ENCODE results near the gene NTRK3.

Gene NTRK3

GRCh38 chr15:88250826-88251225 lies 5.7 kb downstream of the NTRK3 start:
- no peak overlapping the region for H3K4me3 Mint-ChIP-seq
- H3K27me3 Mint-ChIP-seq: peaks cover 76% of the 10 kb centered on the region
- H3K36me3 Mint-ChIP-seq: no peaks in the 10 kb centered on the region
- CTCF ChIA-PET: interaction anchor here (1.0 to 7.4 kb wide), 6 partner anchors 9 to 204 kb away, joined by 3 to 105 read pairs (median 4); no protein-coding TSS in a partner anchor
- no peaks in the 10 kb centered on the region for H3K9me3 Mint-ChIP-seq
- H3K27ac Mint-ChIP-seq: no peak overlapping the region
- no peak for DNase-seq
- peaks cover 11% of the 10 kb centered on the region for H3K4me1 Mint-ChIP-seq

DNA sequence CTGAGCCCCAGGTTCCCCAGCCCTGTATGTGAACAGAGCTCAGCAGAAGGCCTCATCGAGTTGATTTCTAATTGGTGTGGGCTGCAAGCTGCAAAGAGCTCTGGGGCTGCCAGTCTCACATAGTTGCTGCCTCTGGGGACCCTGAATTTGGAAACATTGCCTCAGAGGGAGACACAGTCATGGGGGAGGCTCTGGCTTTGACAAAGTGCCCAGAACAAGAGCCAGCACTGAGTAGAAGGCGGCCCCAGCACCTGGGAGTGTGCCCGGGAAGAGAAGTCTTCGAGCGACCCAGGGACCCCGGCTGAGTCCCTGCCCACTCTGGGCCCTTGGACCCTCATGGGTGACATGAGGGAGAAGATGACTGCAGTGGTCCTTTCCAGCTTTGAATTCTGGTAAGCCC lies 7.3 kb downstream of the NTRK3 start:
- H3K27ac Mint-ChIP-seq: no peak overlapping the region
- no peaks in the 10 kb centered on the region for H3K9me3 Mint-ChIP-seq
- no peak for DNase-seq
- H3K4me1 Mint-ChIP-seq: peaks cover 2% of the 10 kb centered on the region
- no peak overlapping the region for H3K4me3 Mint-ChIP-seq
- peaks cover 65% of the 10 kb centered on the region for H3K27me3 Mint-ChIP-seq
- CTCF ChIA-PET: interaction anchor here (1.5 to 7.4 kb wide), 3 partner anchors 12 to 206 kb away, joined by 3 to 105 read pairs (median 4); no protein-coding TSS in a partner anchor
- no peaks in the 10 kb centered on the region for H3K36me3 Mint-ChIP-seq

DNA sequence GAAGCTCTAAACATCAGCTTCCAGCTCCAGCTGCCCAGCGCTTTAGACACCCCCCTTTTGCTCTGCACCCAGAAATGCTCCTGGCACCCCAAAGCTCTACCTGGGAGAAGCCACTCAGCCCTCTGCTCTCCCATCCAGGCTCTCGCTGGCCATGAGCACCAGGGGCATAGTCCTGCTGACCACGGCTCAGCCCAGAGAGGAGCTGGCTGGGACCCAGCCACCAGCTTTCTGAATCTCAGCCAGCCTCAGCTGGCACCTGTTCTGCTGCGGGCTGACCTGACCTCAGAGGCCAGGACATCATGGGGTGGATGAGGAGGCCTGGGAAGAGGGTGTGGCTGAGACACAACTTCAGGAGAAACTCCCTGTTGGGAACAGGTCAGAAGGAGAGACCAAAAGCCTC lies 8.6 kb downstream of the NTRK3 start:
- DNase-seq: no peak
- no peak overlapping the region for H3K27ac Mint-ChIP-seq
- peaks cover 52% of the 10 kb centered on the region for H3K27me3 Mint-ChIP-seq
- no peaks in the 10 kb centered on the region for H3K9me3 Mint-ChIP-seq
- no peak overlapping the region for H3K4me3 Mint-ChIP-seq
- H3K36me3 Mint-ChIP-seq: no peaks in the 10 kb centered on the region
- H3K4me1 Mint-ChIP-seq: peaks cover 2% of the 10 kb centered on the region
- CTCF ChIA-PET: interaction anchor here (0.8 to 7.4 kb wide), 8 partner anchors 9 to 207 kb away, joined by 3 to 105 read pairs (median 6); partner anchors contain the start of gene NTRK3

- Mint-ChIP-seq H3K27me3 (peaks cover 41% of the 10 kb centered on the region), H3K27ac (no peak overlapping the region), H3K4me1 (peaks cover 2% of the 10 kb centered on the region), H3K36me3 (no peaks in the 10 kb centered on the region), H3K4me3 (no peak overlapping the region), H3K9me3 (no peaks in the 10 kb centered on the region)
- DNase-seq: peak; percentile 76
- CTCF ChIA-PET: interaction anchor here (0.5 to 7.4 kb wide), 13 partner anchors 8 to 1758 kb away, joined by 3 to 105 read pairs (median 4); no protein-coding TSS in a partner anchor
Observed at GRCh38 chr15:88246666-88247446, 9.7 kb downstream of the NTRK3 start.

GRCh38 chr15:88246081-88246480 lies 10.5 kb downstream of the NTRK3 start:
- DNase-seq: no peak
- H3K9me3 Mint-ChIP-seq: no peaks in the 10 kb centered on the region
- no peak overlapping the region for H3K4me3 Mint-ChIP-seq
- no peaks in the 10 kb centered on the region for H3K36me3 Mint-ChIP-seq
- no peak overlapping the region for H3K27ac Mint-ChIP-seq
- CTCF ChIA-PET: interaction anchor here (1.0 to 7.4 kb wide), 12 partner anchors 9 to 204 kb away, joined by 3 to 105 read pairs (median 6); partner anchors contain the start of gene NTRK3
- H3K27me3 Mint-ChIP-seq: peaks cover 37% of the 10 kb centered on the region
- peaks cover 2% of the 10 kb centered on the region for H3K4me1 Mint-ChIP-seq

DNA sequence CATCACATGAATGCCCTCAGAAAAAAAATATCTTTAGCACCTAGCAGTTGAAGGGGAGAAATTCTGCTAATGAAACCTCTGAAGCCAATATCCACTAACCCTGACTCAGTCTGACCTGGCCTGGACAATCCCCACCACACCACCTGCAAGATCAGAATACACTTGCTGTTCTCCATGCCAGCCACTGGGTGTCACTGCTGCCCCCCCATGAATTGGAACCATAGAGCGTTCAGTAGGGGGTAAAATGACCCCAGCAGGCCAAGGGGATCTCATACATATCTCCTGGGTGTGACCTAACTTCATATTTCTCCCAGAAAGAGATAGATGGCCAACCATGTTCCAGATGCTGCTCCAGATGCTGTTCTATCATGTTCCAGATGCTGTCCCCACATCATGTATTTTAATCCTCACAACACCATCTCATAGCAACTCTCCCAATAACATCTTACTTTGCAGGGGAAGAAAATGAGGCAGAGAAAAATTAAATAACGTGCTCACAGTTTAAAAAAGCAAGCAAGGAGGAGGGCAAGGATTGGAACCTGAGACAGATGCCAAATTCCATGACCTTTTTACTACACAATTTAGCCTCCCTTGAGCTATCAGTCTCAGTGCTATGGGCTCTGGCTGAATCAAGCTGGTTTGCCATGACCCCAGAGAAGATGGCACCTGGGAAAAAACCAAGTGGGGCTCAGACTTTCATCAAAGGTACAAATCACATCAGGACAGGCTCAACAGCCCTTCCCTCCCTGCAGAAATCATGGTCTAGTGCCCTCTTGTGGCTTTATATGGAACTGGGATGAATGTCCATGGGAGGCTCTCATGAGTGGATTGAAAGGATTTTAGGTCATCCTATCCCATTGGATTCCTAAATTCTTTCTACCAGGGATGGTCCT lies 12.4 kb downstream of the NTRK3 start:
- no peak overlapping the region for H3K27ac Mint-ChIP-seq
- CTCF ChIA-PET: interaction anchor here (0.6 to 7.4 kb wide), 20 partner anchors 9 to 1619 kb away, joined by 3 to 105 read pairs (median 4); no protein-coding TSS in a partner anchor
- H3K9me3 Mint-ChIP-seq: no peaks in the 10 kb centered on the region
- no peaks in the 10 kb centered on the region for H3K36me3 Mint-ChIP-seq
- no peak overlapping the region for H3K4me3 Mint-ChIP-seq
- DNase-seq: peak; percentile 42
- peaks cover 26% of the 10 kb centered on the region for H3K27me3 Mint-ChIP-seq
- H3K4me1 Mint-ChIP-seq: peaks cover 2% of the 10 kb centered on the region

DNA sequence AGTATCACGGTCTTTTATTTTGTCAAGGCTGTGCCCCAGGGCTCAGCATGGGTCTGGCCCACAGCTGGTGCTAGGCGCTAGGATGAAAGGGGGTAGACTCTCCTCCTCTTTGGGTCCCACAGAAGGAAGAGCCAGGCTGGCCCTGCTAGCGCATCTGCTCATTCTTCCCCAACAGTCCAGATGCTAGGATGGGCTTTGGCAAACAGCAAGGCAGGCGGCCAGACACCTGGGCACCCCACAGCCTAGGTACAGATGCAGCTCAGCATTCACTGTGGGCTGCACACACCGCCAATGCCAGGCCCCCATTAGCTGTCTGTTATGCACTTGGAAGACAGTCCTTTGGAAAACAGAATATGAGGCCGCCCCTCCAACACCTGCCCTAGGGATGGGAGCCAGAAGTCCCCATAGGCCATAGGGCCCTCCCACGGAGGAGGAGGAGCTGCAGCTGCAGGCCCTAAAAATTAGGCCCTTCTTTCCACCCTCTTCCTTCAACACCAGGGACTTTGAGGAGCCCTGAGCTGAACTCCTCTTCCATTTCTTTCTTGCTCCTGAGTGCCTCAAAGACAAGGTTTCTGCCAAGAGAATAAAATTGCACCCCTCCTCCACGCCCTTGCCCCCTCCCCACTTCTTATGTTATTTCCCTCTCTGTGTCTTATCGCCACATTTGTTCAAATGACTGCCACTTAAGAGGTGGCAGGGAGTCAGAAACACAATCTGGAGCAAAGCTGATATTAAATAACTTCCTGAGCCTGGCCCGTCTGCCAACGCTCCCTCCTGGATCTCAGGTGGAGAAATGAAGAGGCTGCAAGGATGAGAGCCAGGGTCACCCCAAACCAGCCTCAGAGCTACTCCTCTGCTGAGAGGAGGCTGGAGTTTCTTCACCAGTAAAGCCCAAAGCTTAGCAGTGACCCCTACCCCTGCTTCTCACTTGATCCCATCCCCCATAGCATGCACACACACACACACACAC lies 13.7 kb downstream of the NTRK3 start:
- CTCF ChIA-PET: interaction anchor here (0.6 to 3.3 kb wide), 8 partner anchors 11 to 503 kb away, joined by 3 to 25 read pairs (median 4); no protein-coding TSS in a partner anchor
- H3K4me3 Mint-ChIP-seq: no peak overlapping the region
- H3K27ac Mint-ChIP-seq: no peak overlapping the region
- no peak for DNase-seq
- H3K4me1 Mint-ChIP-seq: peaks cover 2% of the 10 kb centered on the region
- no peaks in the 10 kb centered on the region for H3K9me3 Mint-ChIP-seq
- H3K27me3 Mint-ChIP-seq: peaks cover 19% of the 10 kb centered on the region
- H3K36me3 Mint-ChIP-seq: no peaks in the 10 kb centered on the region

DNA sequence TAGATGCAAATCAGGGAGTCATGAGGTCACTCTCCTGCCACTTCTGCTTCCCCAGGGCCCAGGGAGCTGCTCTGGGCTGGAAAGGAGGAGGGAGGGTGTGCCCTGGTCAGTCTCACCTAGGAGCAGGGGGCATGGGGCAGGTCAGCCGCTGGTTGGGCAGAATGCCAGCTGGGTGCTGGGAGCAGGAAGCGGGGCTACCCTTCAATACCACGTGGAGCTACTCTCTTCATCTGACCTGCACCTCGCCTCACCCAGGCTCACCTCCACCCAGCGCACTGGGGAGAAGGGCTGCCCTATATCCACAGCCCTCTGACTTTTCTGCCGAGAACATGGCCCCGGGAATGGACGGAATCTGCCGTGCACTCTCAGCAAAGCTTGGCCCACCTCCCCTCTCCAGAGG lies 15.1 kb downstream of the NTRK3 start:
- Mint-ChIP-seq H3K27ac (no peak overlapping the region), H3K27me3 (peaks cover 9% of the 10 kb centered on the region), H3K4me1 (no peaks in the 10 kb centered on the region), H3K4me3 (no peak overlapping the region), H3K36me3 (no peaks in the 10 kb centered on the region), H3K9me3 (no peaks in the 10 kb centered on the region)
- CTCF ChIA-PET: interaction anchor here (0.6 to 3.3 kb wide), 4 partner anchors 9 to 214 kb away, joined by 3 to 25 read pairs (median 5); no protein-coding TSS in a partner anchor
- no peak for DNase-seq

DNA sequence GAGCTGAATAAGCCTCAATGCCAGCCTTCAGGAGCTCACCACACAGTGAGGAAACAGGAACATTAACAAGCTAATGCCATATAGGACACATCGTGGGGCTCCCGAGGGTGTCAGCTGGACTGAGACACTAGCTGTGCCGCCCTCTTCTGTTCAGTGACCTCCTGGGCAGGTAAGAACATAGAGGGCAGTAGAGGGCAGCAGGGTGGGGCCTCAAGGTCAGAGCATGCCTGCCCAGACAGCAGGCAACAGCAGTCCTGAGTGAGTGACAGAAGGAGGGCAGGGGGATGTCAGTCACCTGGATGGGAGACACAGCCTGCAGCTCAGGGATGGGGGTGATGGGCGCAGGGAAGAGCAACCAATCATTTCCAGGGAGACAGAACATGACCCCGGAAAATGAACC lies 15.5 kb downstream of the NTRK3 start:
- Mint-ChIP-seq H3K4me3 (no peak overlapping the region), H3K27me3 (peaks cover 5% of the 10 kb centered on the region), H3K4me1 (no peaks in the 10 kb centered on the region), H3K36me3 (no peaks in the 10 kb centered on the region), H3K27ac (no peak overlapping the region), H3K9me3 (no peaks in the 10 kb centered on the region)
- DNase-seq: no peak
- CTCF ChIA-PET: interaction anchor here (0.9 to 3.3 kb wide), 3 partner anchors 9 to 33 kb away, joined by 3 to 25 read pairs (median 5); no protein-coding TSS in a partner anchor

- Mint-ChIP-seq H3K9me3 (no peaks in the 10 kb centered on the region), H3K4me3 (no peak overlapping the region), H3K27ac (no peak overlapping the region), H3K27me3 (no peaks in the 10 kb centered on the region), H3K4me1 (no peaks in the 10 kb centered on the region), H3K36me3 (no peaks in the 10 kb centered on the region)
- CTCF ChIA-PET: no interaction called here
- DNase-seq: no peak
Observed at GRCh38 chr15:88239594-88239993, 16.9 kb downstream of the NTRK3 start.

- H3K9me3 Mint-ChIP-seq: no peaks in the 10 kb centered on the region
- H3K4me1 Mint-ChIP-seq: no peaks in the 10 kb centered on the region
- peaks cover 5% of the 10 kb centered on the region for H3K27me3 Mint-ChIP-seq
- H3K36me3 Mint-ChIP-seq: no peaks in the 10 kb centered on the region
- H3K4me3 Mint-ChIP-seq: no peak overlapping the region
- no peak overlapping the region for H3K27ac Mint-ChIP-seq
- CTCF ChIA-PET: interaction anchor here (1.1 kb wide), 1 partner anchor 9 kb away, joined by 4 read pairs; no protein-coding TSS in a partner anchor
- no peak for DNase-seq
Observed at GRCh38 chr15:88238618-88239430, 17.7 kb downstream of the NTRK3 start.

DNA sequence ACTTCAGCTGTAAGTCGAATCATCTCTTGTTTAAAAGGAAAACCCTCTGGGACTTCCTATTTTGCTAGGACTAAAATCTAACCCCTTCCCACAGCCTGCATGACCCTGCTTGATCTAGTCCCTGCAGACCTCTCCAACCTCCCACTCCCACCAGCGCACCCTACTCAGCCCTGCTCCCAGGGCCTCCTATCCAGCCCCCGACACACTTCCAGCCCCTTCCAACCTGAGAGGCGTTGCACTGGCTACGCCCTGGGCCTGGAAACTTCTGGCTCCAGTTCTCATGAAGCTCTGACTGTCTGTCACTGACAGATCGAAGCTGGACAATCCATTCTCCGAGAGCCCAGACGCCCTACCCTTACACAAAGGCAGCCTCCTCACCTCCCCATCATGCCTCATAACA lies 21.8 kb downstream of the NTRK3 start:
- Mint-ChIP-seq H3K27me3 (peaks cover 5% of the 10 kb centered on the region), H3K9me3 (no peaks in the 10 kb centered on the region), H3K27ac (no peak overlapping the region), H3K4me1 (no peaks in the 10 kb centered on the region), H3K4me3 (no peak overlapping the region), H3K36me3 (no peaks in the 10 kb centered on the region)
- DNase-seq: no peak
- CTCF ChIA-PET: interaction anchor here (1.2 kb wide), 1 partner anchor 10 kb away, joined by 6 read pairs; no protein-coding TSS in a partner anchor
